ENCODE data around the gene TMEM52.

- TF ChIP-seq CTCF (IDR thresholded peaks at IDR 0.05), result no peak
- no peak for TF ChIP-seq POLR2A (IDR thresholded peaks at IDR 0.05)
- no peak for TF ChIP-seq EP300 (IDR thresholded peaks at IDR 0.05)
Measured at GRCh38 chr1:1938613-1939295, 19.7 kb upstream of the TMEM52 start.

All from ovary (tissue), 3 donors.